Karpas-422 (cell line): Measurements from ENCODE around the gene NKAIN2. TPM values are rescaled to one million over a fixed set of nuclear protein-coding genes. Genes with fewer than 3 reads are reported as not detected.
"Not testable (repeated sequence)": the region's sequence is repeated elsewhere in the genome, so short reads cannot be mapped to it uniquely, and the experiment has no call there.

Experiments used
- DNase-seq: peaks from one replicate; pipeline ENCODE4 v3.0.0-alpha.2; 2015
- H2AFZ ChIP-seq: fragments of 200-600 bp; sonication (generic); 2 replicates; pipeline ENCODE4 v1.6.1; 2014; ENCODE audit warnings: antibody characterized with exemption, low read length, mixed read lengths
- H3K27ac ChIP-seq: fragments of 200-600 bp; sonication (generic); 2 replicates; pipeline ENCODE4 v1.5.1; 2014; ENCODE audit warnings: mild to moderate bottlenecking, low read length, moderate library complexity
- H3K27me3 ChIP-seq: fragments of 200-600 bp; sonication (generic); 2 replicates; pipeline ENCODE4 v1.6.1; 2014; ENCODE audit warnings: low read length, mixed read lengths
- H3K36me3 ChIP-seq: fragments of 200-600 bp; sonication (generic); 2 replicates; pipeline ENCODE4 v1.6.1; 2014; ENCODE audit warnings: low read length, mixed read lengths; ENCODE audit not compliant: insufficient read depth
- H3K4me1 ChIP-seq: fragments of 200-600 bp; sonication (generic); 2 replicates; pipeline ENCODE4 v1.6.1; 2014; ENCODE audit warnings: mild to moderate bottlenecking, low read length, mixed read lengths
- H3K4me2 ChIP-seq: fragments of 200-600 bp; sonication (generic); 2 replicates; pipeline ENCODE4 v1.6.1; 2014; ENCODE audit warnings: low read length, low read depth, mild to moderate bottlenecking; ENCODE audit not compliant: poor library complexity, severe bottlenecking
- H3K4me3 ChIP-seq: fragments of 200-600 bp; sonication (generic); 2 replicates; pipeline ENCODE4 v1.5.1; 2014; ENCODE audit warnings: mild to moderate bottlenecking, antibody characterized with exemption, low read length, mixed read lengths
- H3K79me2 ChIP-seq: fragments of 200-600 bp; sonication (generic); 2 replicates; pipeline ENCODE4 v1.6.1; 2014; ENCODE audit warnings: mild to moderate bottlenecking, low read length, mixed read lengths
- H3K9ac ChIP-seq: fragments of 200-600 bp; sonication (generic); 2 replicates; pipeline ENCODE4 v1.6.0; 2014; ENCODE audit warnings: low read length
- H3K9me2 ChIP-seq: fragments of 200-600 bp; sonication (generic), shearing (Covaris generic); replicated peaks from 2 replicates; pipeline ENCODE4 v1.6.0; 2014; ENCODE audit warnings: mild to moderate bottlenecking, low read length, moderate library complexity; ENCODE audit not compliant: insufficient read depth
- H3K9me3 ChIP-seq: fragments of 300-700, 200-600 bp; sonication (generic); 2 replicates; pipeline ENCODE4 v1.6.1; 2014; ENCODE audit warnings: low read length, mixed read lengths
- H4K20me1 ChIP-seq: fragments of 200-600 bp; sonication (generic); 2 replicates; pipeline ENCODE4 v1.6.1; 2014; ENCODE audit warnings: mild to moderate bottlenecking, antibody characterized with exemption, low read length, low read depth; ENCODE audit not compliant: insufficient read depth
- total RNA-seq: library from RNA; depleted of rRNA; stranded (reverse); fragments of >200 nt; shearing (Covaris generic); gene quantifications from 2 replicates; pipeline ENCODE4 v1.2.3, GENCODE V29; 2014; ENCODE audit warnings: low replicate concordance

NKAIN2 gene
- total RNA-seq, 1 experiment from 2014 or later, result not detected

DNA sequence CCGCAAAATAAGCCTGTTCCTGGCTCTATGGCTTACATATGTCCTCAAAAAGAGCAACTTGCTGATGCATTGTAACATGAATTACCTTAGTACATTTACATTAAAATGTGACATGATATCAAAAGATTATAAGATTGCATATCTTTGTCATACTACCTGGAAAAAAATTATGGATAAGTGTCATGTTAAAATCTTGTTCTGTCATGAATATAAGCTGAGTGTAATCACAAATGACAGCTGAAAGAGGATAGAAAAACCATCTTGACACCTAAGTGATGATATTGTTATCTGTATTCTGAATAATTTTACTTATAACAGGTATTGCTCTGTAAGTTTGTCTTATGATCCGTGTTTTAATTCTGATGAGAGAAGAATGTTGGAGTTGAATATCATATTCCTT lies 655.6 kb downstream of the NKAIN2 start:
- no peaks in the 10 kb centered on the region for H3K9me2 ChIP-seq
- no peak overlapping the region for H3K4me2 ChIP-seq
- no peak overlapping the region for H3K27ac ChIP-seq
- H3K4me1 ChIP-seq, result no peaks in the 10 kb centered on the region
- H3K9me3 ChIP-seq, result no peaks in the 10 kb centered on the region
- H3K27me3 ChIP-seq, result no peaks in the 10 kb centered on the region
- H2AFZ ChIP-seq, result no peak overlapping the region
- H3K9ac ChIP-seq, result no peak overlapping the region
- DNase-seq, result no peak
- no peaks in the 10 kb centered on the region for H3K36me3 ChIP-seq
- H4K20me1 ChIP-seq, result no peaks in the 10 kb centered on the region
- no peaks in the 10 kb centered on the region for H3K79me2 ChIP-seq
- no peak overlapping the region for H3K4me3 ChIP-seq

DNA sequence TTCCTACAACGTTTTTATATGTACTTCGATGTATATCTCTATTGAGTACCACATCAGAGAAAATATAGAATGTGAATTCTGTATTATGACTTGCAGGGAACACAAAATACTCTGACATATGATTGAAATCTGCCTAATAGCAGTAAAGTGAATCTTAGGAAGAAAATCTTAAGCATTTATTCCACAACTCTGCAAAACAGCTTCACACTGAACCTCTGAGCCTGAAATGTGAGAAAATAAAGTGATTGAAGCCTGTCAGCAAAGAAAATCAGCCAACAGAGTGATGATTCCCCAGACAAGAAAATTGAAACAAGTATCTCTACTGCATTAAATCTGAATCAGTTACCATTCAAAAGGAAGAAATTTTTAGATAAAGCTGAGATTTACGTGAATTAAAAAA lies 659.1 kb downstream of the NKAIN2 start:
- no peak overlapping the region for H3K9ac ChIP-seq
- no peaks in the 10 kb centered on the region for H3K36me3 ChIP-seq
- no peaks in the 10 kb centered on the region for H4K20me1 ChIP-seq
- H3K9me3 ChIP-seq, result no peaks in the 10 kb centered on the region
- H3K9me2 ChIP-seq, result no peaks in the 10 kb centered on the region
- no peaks in the 10 kb centered on the region for H3K79me2 ChIP-seq
- no peak overlapping the region for H3K4me3 ChIP-seq
- H3K27ac ChIP-seq, result no peak overlapping the region
- no peak overlapping the region for H2AFZ ChIP-seq
- H3K4me1 ChIP-seq, result no peaks in the 10 kb centered on the region
- H3K4me2 ChIP-seq, result no peak overlapping the region
- DNase-seq, result no peak
- H3K27me3 ChIP-seq, result no peaks in the 10 kb centered on the region

DNA sequence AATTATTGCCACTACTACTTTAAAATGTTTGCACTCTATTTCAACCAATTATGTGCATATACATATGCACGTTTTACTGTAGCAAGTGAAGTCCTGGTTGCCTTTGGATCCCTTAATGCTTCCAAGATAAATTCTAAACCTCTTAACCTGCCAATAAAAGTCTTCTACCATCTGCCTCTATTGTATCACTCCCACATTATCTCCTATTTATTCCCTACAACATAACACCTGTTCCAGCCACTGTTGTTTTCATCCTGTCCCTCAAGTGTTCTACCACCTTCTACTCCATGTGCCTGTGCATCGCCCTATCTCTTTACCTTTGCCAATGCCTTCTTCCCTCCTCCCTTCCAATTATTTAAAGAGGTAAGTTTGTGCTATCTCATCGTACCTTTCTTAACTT lies 659.6 kb downstream of the NKAIN2 start:
- no peaks in the 10 kb centered on the region for H4K20me1 ChIP-seq
- no peaks in the 10 kb centered on the region for H3K79me2 ChIP-seq
- no peak overlapping the region for H3K4me2 ChIP-seq
- H3K9me2 ChIP-seq, result no peaks in the 10 kb centered on the region
- H3K4me1 ChIP-seq, result no peaks in the 10 kb centered on the region
- no peak overlapping the region for H3K9ac ChIP-seq
- H3K9me3 ChIP-seq, result no peaks in the 10 kb centered on the region
- no peaks in the 10 kb centered on the region for H3K36me3 ChIP-seq
- H3K4me3 ChIP-seq, result no peak overlapping the region
- no peak for DNase-seq
- H2AFZ ChIP-seq, result no peak overlapping the region
- no peak overlapping the region for H3K27ac ChIP-seq
- H3K27me3 ChIP-seq, result no peaks in the 10 kb centered on the region

DNA sequence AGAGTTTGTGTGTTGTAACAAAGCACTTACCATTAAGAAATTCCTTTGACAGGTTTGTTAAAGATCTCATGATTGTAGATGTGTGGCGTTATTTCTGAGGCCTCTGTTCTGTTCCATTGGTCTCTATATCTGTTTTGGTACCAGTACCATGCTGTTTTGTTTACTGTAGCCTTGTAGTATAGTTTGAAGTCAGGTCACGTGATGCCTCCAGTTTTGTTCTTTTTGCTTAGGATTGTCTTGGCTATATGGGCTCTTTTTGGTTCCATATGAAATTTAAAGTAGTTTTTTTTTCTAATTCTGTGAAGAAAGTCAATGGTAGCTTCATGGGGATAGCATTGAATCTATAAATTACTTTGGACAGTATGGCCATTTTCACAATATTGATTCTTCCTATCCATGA lies 660.9 kb downstream of the NKAIN2 start:
- H3K4me2 ChIP-seq, H3K4me1 ChIP-seq, H4K20me1 ChIP-seq, H3K9me2 ChIP-seq, H2AFZ ChIP-seq, H3K27ac ChIP-seq, H3K27me3 ChIP-seq, H3K36me3 ChIP-seq, H3K4me3 ChIP-seq, DNase-seq, H3K79me2 ChIP-seq, H3K9me3 ChIP-seq, H3K9ac ChIP-seq: not testable (repeated sequence)

DNA sequence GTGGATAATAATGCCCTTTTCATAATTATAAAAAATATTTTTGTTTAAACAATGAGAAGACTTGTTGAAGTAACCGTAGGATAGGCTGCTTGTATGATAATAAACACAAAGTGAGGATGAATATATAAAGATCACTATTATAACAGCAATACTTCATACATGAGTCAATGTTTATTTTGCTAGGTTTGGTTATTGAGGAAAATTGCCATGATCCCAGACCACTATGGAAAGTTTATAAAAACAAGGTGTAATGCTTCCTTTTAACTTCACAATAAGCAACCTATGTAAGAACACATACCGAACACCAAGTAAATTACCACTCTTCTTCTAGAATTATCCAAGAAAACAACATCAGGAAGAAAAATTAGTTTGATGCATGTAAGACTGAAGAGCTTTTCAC lies 663.3 kb downstream of the NKAIN2 start:
- no peak overlapping the region for H3K4me2 ChIP-seq
- no peak overlapping the region for H2AFZ ChIP-seq
- no peaks in the 10 kb centered on the region for H3K79me2 ChIP-seq
- no peaks in the 10 kb centered on the region; the same call in 1 of the 2 replicates for H3K9me3 ChIP-seq
- no peak overlapping the region for H3K4me3 ChIP-seq
- no peak for DNase-seq
- no peak overlapping the region for H3K9ac ChIP-seq
- H3K36me3 ChIP-seq, result no peaks in the 10 kb centered on the region
- no peaks in the 10 kb centered on the region for H3K4me1 ChIP-seq
- no peaks in the 10 kb centered on the region for H4K20me1 ChIP-seq
- H3K27ac ChIP-seq, result no peak overlapping the region
- no peaks in the 10 kb centered on the region for H3K9me2 ChIP-seq
- H3K27me3 ChIP-seq, result no peaks in the 10 kb centered on the region

DNA sequence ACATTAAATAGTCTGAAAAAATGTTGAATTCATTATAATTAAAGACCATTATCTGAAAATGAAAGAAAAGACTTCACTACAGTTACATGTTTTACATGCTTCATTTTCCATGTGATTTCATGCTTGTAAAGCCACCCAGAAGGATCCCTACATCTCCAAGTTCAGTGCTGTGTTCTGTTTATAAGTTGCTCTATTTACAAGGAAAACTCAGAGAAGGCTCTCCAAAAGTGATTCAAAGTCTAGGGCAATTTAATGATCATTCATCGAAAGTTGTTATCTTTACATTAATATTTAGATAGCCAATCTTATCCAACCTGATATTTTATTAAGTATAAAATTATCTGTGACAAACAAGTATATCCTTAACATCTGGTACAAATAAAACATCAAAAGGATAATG lies 663.7 kb downstream of the NKAIN2 start:
- no peaks in the 10 kb centered on the region for H3K27me3 ChIP-seq
- H3K4me1 ChIP-seq, result no peaks in the 10 kb centered on the region
- H3K9ac ChIP-seq, result no peak overlapping the region
- H3K79me2 ChIP-seq, result no peaks in the 10 kb centered on the region
- H3K4me3 ChIP-seq, result no peak overlapping the region
- no peak overlapping the region for H3K4me2 ChIP-seq
- peaks cover 3% of the 10 kb centered on the region; the same call in 1 of the 2 replicates for H3K9me3 ChIP-seq
- H4K20me1 ChIP-seq, result no peaks in the 10 kb centered on the region
- no peak overlapping the region for H3K27ac ChIP-seq
- H2AFZ ChIP-seq, result no peak overlapping the region
- no peak for DNase-seq
- no peaks in the 10 kb centered on the region for H3K36me3 ChIP-seq
- H3K9me2 ChIP-seq, result no peaks in the 10 kb centered on the region

DNA sequence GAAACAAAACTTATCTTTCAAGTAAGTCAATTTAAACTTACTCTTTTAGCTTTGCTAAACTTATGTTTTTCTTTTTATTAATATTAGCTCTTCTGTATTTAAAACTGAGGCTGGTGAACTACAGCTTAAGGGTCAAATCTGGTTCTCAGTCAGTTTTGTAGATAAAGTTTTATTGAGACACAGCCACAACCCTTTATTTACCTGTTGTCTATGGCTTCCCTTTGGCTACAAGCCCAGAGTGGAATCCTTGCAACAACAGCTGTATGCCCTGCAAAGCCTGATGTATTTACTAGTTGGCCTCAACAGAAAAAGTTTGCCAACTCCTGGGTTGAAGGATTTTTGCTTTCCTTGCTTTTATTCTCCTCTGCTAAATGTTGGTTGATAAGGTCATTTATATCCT lies 667.1 kb downstream of the NKAIN2 start:
- DNase-seq, result no peak
- Histone ChIP-seq H3K79me2 (no peaks in the 10 kb centered on the region), H3K9ac (no peak overlapping the region), H4K20me1 (no peaks in the 10 kb centered on the region), H3K27ac (no peak overlapping the region), H2AFZ (no peak overlapping the region), H3K9me2 (no peaks in the 10 kb centered on the region), H3K36me3 (no peaks in the 10 kb centered on the region), H3K9me3 (peaks cover 8% of the 10 kb centered on the region; the same call in 1 of the 2 replicates), H3K4me2 (no peak overlapping the region), H3K4me1 (no peaks in the 10 kb centered on the region), H3K4me3 (no peak overlapping the region), H3K27me3 (no peaks in the 10 kb centered on the region)

DNA sequence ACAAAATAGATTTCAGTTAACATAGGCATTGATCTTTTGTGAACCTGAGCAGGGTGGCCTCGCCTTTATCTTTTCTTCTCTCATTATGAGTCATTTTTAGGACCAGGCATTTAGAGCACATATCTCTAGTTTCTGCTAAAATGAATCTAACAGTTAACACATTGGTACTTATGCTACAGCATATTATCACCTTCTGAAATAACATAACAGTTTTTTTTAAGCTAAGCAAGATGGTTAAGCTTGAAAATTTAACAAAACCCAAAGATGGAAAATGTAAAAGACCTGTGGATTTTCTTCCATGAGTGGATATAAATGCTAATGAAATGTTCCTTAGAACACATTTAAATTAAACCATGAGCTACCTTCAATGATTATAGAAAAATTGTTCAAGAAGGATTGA lies 671.5 kb downstream of the NKAIN2 start:
- DNase-seq, result no peak
- Histone ChIP-seq H3K79me2 (no peaks in the 10 kb centered on the region), H2AFZ (no peak overlapping the region), H3K4me3 (no peak overlapping the region), H3K9me3 (peaks cover 10% of the 10 kb centered on the region; the same call in 1 of the 2 replicates), H3K4me1 (no peaks in the 10 kb centered on the region), H3K27me3 (no peaks in the 10 kb centered on the region), H3K9ac (no peak overlapping the region), H3K36me3 (no peaks in the 10 kb centered on the region), H4K20me1 (no peaks in the 10 kb centered on the region), H3K27ac (no peak overlapping the region), H3K4me2 (no peak overlapping the region), H3K9me2 (no peaks in the 10 kb centered on the region)

DNA sequence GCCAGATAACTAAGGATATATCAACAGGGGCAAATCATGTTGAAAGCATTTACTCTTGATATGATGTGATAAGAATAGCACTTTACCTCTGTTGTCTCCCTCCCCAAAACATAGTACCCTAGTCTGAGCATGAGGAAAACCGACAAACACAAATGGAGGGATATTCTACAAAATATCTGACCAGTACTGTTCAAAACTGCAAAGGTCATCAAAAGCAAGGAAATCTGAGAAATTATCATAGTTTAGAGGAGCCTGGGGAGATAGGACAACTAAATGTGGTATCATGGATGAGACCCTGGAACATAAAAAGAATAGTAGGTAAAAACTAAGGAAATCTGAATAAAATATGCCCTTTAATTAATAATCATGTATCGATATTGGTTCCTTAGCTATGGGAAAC lies 675.2 kb downstream of the NKAIN2 start:
- Histone ChIP-seq H2AFZ (no peak overlapping the region), H3K36me3 (no peaks in the 10 kb centered on the region), H3K9me3 (0 out of 2 replicates have a peak, but pooled peaks cover 9% of the 10 kb centered on the region), H3K4me3 (no peak overlapping the region), H3K79me2 (no peaks in the 10 kb centered on the region), H3K27ac (no peak overlapping the region), H3K27me3 (no peaks in the 10 kb centered on the region), H3K9ac (no peak overlapping the region), H3K9me2 (no peaks in the 10 kb centered on the region), H3K4me2 (no peak overlapping the region), H4K20me1 (no peaks in the 10 kb centered on the region), H3K4me1 (no peaks in the 10 kb centered on the region)
- no peak for DNase-seq
